Measurements from ENCODE around the gene TMEM92. TPM values are rescaled to one million over a fixed set of nuclear protein-coding genes. Genes with fewer than 3 reads are reported as not detected.

Gene TMEM92
- total and polyA plus RNA-seq, 8 donors = 0.11 to 1.00 (median 0.26) TPM

- intact Hi-C loops (cut with DNase I) = no loop called here
- DNase-seq = peak in 2 of 6 donors; percentile 8 to 53
- Histone ChIP-seq H3K4me1 (no peaks in the 10 kb centered on the region), H3K9me3 (no peaks in the 10 kb centered on the region), H3K4me3 (no peak overlapping the region), H3K27me3 (no peaks in the 10 kb centered on the region), H3K27ac (no peak overlapping the region), H3K36me3 (no peaks in the 10 kb centered on the region)
- WGBS, 2 donors = 98 to 100% methylated on average over 2 of the region's 2 CpGs
- TF ChIP-seq CTCF (IDR thresholded peaks at IDR 0.05) = no peak
- FAIRE-seq = no peak
- peak in 1 of 4 donors; percentile 42 for ATAC-seq
Observed at GRCh38 chr17:50265212-50265611, 9.1 kb upstream of the TMEM92 start.

DNA sequence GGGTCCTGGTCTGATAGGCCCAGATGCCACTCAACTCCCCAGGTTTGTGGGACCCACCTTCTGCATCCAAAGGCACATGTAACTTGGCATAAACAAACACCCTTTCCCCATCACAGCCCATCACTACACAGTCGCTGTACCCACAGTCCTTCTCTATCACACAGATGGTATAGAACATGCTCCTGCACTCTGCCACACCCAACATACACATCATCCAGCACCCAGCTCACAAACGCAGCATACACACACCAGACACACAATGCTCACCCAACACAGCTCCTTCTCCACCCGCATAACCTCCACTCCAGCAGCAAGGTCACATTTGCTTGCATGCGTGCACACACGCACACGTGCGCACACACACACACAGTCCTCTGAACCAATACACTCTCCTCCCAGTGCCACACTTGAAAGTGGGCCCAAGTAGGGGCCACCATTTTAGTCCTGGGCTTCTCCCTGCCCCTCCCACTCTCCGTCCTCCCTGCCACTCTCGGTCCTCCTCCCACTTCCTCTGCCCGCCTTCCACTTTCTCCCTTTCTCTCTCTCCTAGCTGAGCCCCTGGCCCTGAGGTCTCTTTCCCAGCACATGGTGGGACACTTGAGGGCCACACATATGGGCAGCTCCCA lies 8.5 kb upstream of the TMEM92 start:
- no peak overlapping the region for H3K27ac ChIP-seq
- 83 to 84% methylated on average over 10 of the region's 10 CpGs for WGBS, 2 donors
- ATAC-seq = no peak
- H3K27me3 ChIP-seq = no peaks in the 10 kb centered on the region
- H3K9me3 ChIP-seq = no peaks in the 10 kb centered on the region
- H3K4me1 ChIP-seq = no peaks in the 10 kb centered on the region
- no peak for FAIRE-seq
- H3K4me3 ChIP-seq = no peak overlapping the region
- no peak for TF ChIP-seq CTCF (IDR thresholded peaks at IDR 0.05)
- intact Hi-C loops (cut with DNase I) = no loop called here
- H3K36me3 ChIP-seq = no peaks in the 10 kb centered on the region
- peak in 2 of 6 donors; percentile 7 to 9 for DNase-seq

- Histone ChIP-seq H3K4me1 (no peaks in the 10 kb centered on the region), H3K4me3 (no peak overlapping the region), H3K27me3 (no peaks in the 10 kb centered on the region), H3K9me3 (no peaks in the 10 kb centered on the region), H3K27ac (no peak overlapping the region), H3K36me3 (no peaks in the 10 kb centered on the region)
- no peak for TF ChIP-seq CTCF (IDR thresholded peaks at IDR 0.05)
- intact Hi-C loops (cut with DNase I) = no loop called here
- FAIRE-seq (no peak), DNase-seq (peak in 5 of 6 donors; percentile 31 to 61 (median 40)), ATAC-seq (peak; percentile 41 to 80 (median 54))
- 32 to 34% methylated on average over 13 of the region's 13 CpGs for WGBS, 2 donors
Observed at GRCh38 chr17:50266384-50267073, 7.7 kb upstream of the TMEM92 start.

GRCh38 chr17:50267074-50267841 lies 7.0 kb upstream of the TMEM92 start:
- Histone ChIP-seq H3K27me3 (no peaks in the 10 kb centered on the region), H3K4me1 (no peaks in the 10 kb centered on the region), H3K36me3 (no peaks in the 10 kb centered on the region), H3K4me3 (no peak overlapping the region), H3K27ac (no peak overlapping the region), H3K9me3 (no peaks in the 10 kb centered on the region)
- intact Hi-C loops (cut with DNase I) = no loop called here
- FAIRE-seq (no peak), ATAC-seq (no peak), DNase-seq (peak in 2 of 6 donors; percentile 11 to 29)
- TF ChIP-seq CTCF (IDR thresholded peaks at IDR 0.05) = no peak
- 70 to 76% methylated on average over 10 of the region's 10 CpGs for WGBS, 2 donors
